ENCODE data around the gene CCNF.

DNA sequence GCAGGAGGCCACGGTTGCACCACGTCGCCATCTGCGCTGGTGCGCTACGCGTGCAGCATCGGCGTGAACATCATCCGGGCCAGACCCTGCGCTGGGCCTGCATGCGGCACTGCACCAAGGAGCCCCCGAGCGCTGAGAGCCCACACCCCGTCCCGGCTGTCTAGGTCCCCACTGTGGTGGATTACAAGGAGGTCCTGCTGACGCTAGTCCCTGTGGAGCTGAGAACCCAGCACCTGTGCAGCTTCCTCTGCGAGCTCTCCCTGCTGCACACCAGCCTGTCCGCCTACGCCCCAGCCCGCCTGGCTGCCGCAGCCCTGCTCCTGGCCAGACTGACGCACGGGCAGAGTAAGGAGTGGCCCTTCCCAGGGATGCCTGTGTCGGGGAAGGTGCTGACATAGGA is 19.9 kb downstream of the CCNF start:
- TF ChIP-seq, protein P1, sequence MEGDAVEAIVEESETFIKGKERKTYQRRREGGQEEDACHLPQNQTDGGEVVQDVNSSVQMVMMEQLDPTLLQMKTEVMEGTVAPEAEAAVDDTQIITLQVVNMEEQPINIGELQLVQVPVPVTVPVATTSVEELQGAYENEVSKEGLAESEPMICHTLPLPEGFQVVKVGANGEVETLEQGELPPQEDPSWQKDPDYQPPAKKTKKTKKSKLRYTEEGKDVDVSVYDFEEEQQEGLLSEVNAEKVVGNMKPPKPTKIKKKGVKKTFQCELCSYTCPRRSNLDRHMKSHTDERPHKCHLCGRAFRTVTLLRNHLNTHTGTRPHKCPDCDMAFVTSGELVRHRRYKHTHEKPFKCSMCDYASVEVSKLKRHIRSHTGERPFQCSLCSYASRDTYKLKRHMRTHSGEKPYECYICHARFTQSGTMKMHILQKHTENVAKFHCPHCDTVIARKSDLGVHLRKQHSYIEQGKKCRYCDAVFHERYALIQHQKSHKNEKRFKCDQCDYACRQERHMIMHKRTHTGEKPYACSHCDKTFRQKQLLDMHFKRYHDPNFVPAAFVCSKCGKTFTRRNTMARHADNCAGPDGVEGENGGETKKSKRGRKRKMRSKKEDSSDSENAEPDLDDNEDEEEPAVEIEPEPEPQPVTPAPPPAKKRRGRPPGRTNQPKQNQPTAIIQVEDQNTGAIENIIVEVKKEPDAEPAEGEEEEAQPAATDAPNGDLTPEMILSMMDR (conservative IDR thresholded peaks at IDR 0.05): no peak
- no peak for TF ChIP-seq ZFX (IDR thresholded peaks at IDR 0.05)
